ENCODE results near the gene NR1H3.
"Not testable (repeated sequence)": the region's sequence is repeated elsewhere in the genome, so short reads cannot be mapped to it uniquely, and the experiment has no call there.

NR1H3 gene

GRCh38 chr11:47308050-47308823 lies 50.4 kb downstream of the NR1H3 start:
- DNase-seq = no peak

GRCh38 chr11:47314992-47315391 lies 57.2 kb downstream of the NR1H3 start:
- no peak for DNase-seq

- not testable (repeated sequence) for DNase-seq
These were observed 58.7 kb downstream of the NR1H3 start for GRCh38 chr11:47316501-47316900.

- DNase-seq = no peak
These were observed 59.5 kb downstream of the NR1H3 start for GRCh38 chr11:47317064-47317828.

GRCh38 chr11:47318166-47318565 lies 60.4 kb downstream of the NR1H3 start:
- DNase-seq = no peak

All from activated CD4-positive, alpha-beta T cell treated with anti-CD3 and anti-CD28 coated beads, Interleukin-2, amount 50 U/mL, for 48 hours (primary cell).